HEK293 (cell line): Measurements from ENCODE around the gene ALOX12.

Experiments used
- CTCF ChIA-PET: fragments of 350-600 bp; formaldehyde crosslinking; extraction: SDS; loops from one replicate; lab custom pipeline; 2021; ENCODE audit warnings: antibody characterized with exemption; lab: Yijun Ruan, JAX
- POLR2A ChIA-PET: fragments of 300-600 bp; formaldehyde crosslinking; extraction: SDS; loops from one replicate; lab custom pipeline; 2020; ENCODE audit warnings: antibody characterized with exemption, inconsistent platforms; lab: Yijun Ruan, JAX
- H3K27ac ChIP-seq: fragments of 200-500 bp; sonication (Bioruptor generic); 2 replicates; pipeline ENCODE4 v1.5.1; 2014; ENCODE audit warnings: low read depth, low read length, control low read depth, inconsistent platforms; ENCODE audit errors: extremely low read depth
- H3K36me3 ChIP-seq, 2 experiments: fragments of 200-500 bp in 1 of 2; sonication (Bioruptor generic) in 1 of 2; 1 replicate in 1 of 2; 2 replicates in 1 of 2; pipeline ENCODE4 v1.5.1; 2014 to 2017; ENCODE audit warnings: inconsistent platforms in 2 of 2, low read length in 2 of 2; ENCODE audit not compliant: control insufficient read depth in 2 of 2, insufficient read depth in 1 of 2
- H3K4me1 ChIP-seq: fragments of 200-500 bp; sonication (Bioruptor generic); 2 replicates; pipeline ENCODE4 v1.5.1; 2014; ENCODE audit warnings: mild to moderate bottlenecking, low read length, inconsistent platforms; ENCODE audit not compliant: control insufficient read depth, insufficient read depth
- H3K4me3 ChIP-seq: 2 replicates; pipeline ENCODE4 v1.5.1; 2011; ENCODE audit warnings: low read depth, mild to moderate bottlenecking, control low read depth, low read length, moderate library complexity
- H3K9me3 ChIP-seq: fragments of 200-500 bp; sonication (Bioruptor generic); 2 replicates; pipeline ENCODE4 v1.5.1; 2014; ENCODE audit warnings: low read depth, low read length, inconsistent platforms; ENCODE audit not compliant: control insufficient read depth, insufficient read depth
- HOXA7 ChIP-seq: sonication (generic); formaldehyde crosslinking; IDR thresholded peaks from 2 replicates; pipeline ENCODE4 v1.8.1; 2022; ENCODE audit warnings: missing genetic modification reagents, borderline replicate concordance
- HOXC10 ChIP-seq: sonication (generic); formaldehyde crosslinking; IDR thresholded peaks from 2 replicates; pipeline ENCODE4 v1.8.1; 2023; ENCODE audit warnings: mild to moderate bottlenecking, missing genetic modification reagents
- IKZF3 ChIP-seq: fragments of 450-650 bp; IDR thresholded peaks from 2 replicates; pipeline ENCODE4 v1.5.0; 2018; ENCODE audit warnings: missing biosample characterization, mild to moderate bottlenecking, missing genetic modification characterization, moderate library complexity
- KLF8 ChIP-seq: fragments of 450-650 bp; formaldehyde crosslinking; IDR thresholded peaks from 2 replicates; pipeline ENCODE4 v1.5.1; 2016; ENCODE audit warnings: missing biosample characterization, missing genetic modification characterization
- MEIS1 ChIP-seq: sonication (generic); formaldehyde crosslinking; IDR thresholded peaks from 2 replicates; pipeline ENCODE4 v1.8.1; 2022; ENCODE audit warnings: missing genetic modification reagents, mild to moderate bottlenecking, borderline replicate concordance
- SALL2 ChIP-seq: fragments of 450-650 bp; formaldehyde crosslinking; IDR thresholded peaks from 2 replicates; pipeline ENCODE4 v1.5.0; 2017; ENCODE audit warnings: missing biosample characterization, mild to moderate bottlenecking, missing genetic modification characterization, borderline replicate concordance
- SETDB1 ChIP-seq: IDR thresholded peaks from one replicate; pipeline ENCODE4 v1.6.1; 2017; ENCODE audit warnings: mild to moderate bottlenecking, low read length, moderate library complexity, mixed read lengths; ENCODE audit not compliant: insufficient read length
- YY1 ChIP-seq: fragments of 450-650 bp; formaldehyde crosslinking; IDR thresholded peaks from 2 replicates; pipeline ENCODE4 v1.5.1; 2018; ENCODE audit warnings: missing biosample characterization, missing genetic modification characterization
- ZBTB8A ChIP-seq: fragments of 450-650 bp; formaldehyde crosslinking; IDR thresholded peaks from 2 replicates; pipeline ENCODE4 v1.5.1; 2016; ENCODE audit warnings: missing biosample characterization, missing genetic modification characterization
- ZEB2 ChIP-seq: fragments of 450-650 bp; formaldehyde crosslinking; IDR thresholded peaks from 2 replicates; pipeline ENCODE4 v1.5.1; 2016; ENCODE audit warnings: missing biosample characterization, missing genetic modification characterization
- ZNF10 ChIP-seq: fragments of 450-650 bp; formaldehyde crosslinking; IDR thresholded peaks from 2 replicates; pipeline ENCODE4 v1.5.1; 2017; ENCODE audit warnings: missing biosample characterization, missing genetic modification characterization
- ZNF157 ChIP-seq: fragments of 450-650 bp; formaldehyde crosslinking; IDR thresholded peaks from 2 replicates; pipeline ENCODE4 v1.5.1; 2016; ENCODE audit warnings: missing biosample characterization, missing genetic modification characterization
- ZNF23 ChIP-seq: fragments of 450-650 bp; formaldehyde crosslinking; IDR thresholded peaks from 2 replicates; pipeline ENCODE4 v1.5.1; 2016; ENCODE audit warnings: missing biosample characterization, missing genetic modification characterization, borderline replicate concordance
- ZNF311 ChIP-seq: fragments of 450-650 bp; formaldehyde crosslinking; IDR thresholded peaks from 2 replicates; pipeline ENCODE4 v1.5.1; 2017; ENCODE audit warnings: missing biosample characterization, missing genetic modification characterization, borderline replicate concordance
- ZNF341 ChIP-seq: fragments of 450-650 bp; formaldehyde crosslinking; IDR thresholded peaks from 2 replicates; pipeline ENCODE4; 2016; ENCODE audit warnings: low read depth, missing biosample characterization, missing genetic modification characterization
- ZNF621 ChIP-seq: fragments of 450-650 bp; formaldehyde crosslinking; IDR thresholded peaks from 2 replicates; pipeline ENCODE4 v1.5.1; 2017; ENCODE audit warnings: missing biosample characterization, missing genetic modification characterization
- ZNF707 ChIP-seq: fragments of 450-650 bp; formaldehyde crosslinking; IDR thresholded peaks from 2 replicates; pipeline ENCODE4 v1.5.1; 2016; ENCODE audit warnings: missing biosample characterization, missing genetic modification characterization
- ZNF76 ChIP-seq: fragments of 450-650 bp; formaldehyde crosslinking; IDR thresholded peaks from 2 replicates; pipeline ENCODE4; 2016; ENCODE audit warnings: low read depth, missing biosample characterization, missing genetic modification characterization, borderline replicate concordance
- ZNF768 ChIP-seq: fragments of 450-650 bp; formaldehyde crosslinking; IDR thresholded peaks from 2 replicates; pipeline ENCODE4 v1.5.1; 2018; ENCODE audit warnings: missing biosample characterization, mild to moderate bottlenecking, missing genetic modification characterization
- ZNF776 ChIP-seq: fragments of 450-650 bp; formaldehyde crosslinking; IDR thresholded peaks from 2 replicates; pipeline ENCODE4 v1.5.0; 2017; ENCODE audit warnings: missing biosample characterization, missing genetic modification characterization, borderline replicate concordance
- TF ChIP-seq, protein P1 (sequence below): fragments of 450-650 bp; formaldehyde crosslinking; IDR thresholded peaks from 2 replicates; pipeline ENCODE4 v1.5.0; 2017; ENCODE audit warnings: missing biosample characterization, missing genetic modification characterization, borderline replicate concordance
- TF ChIP-seq, protein P2 (sequence below): fragments of 450-650 bp; formaldehyde crosslinking; IDR thresholded peaks from 2 replicates; pipeline ENCODE4 v1.5.1; 2016; ENCODE audit warnings: missing biosample characterization, missing genetic modification characterization
- TF ChIP-seq, protein P3 (sequence below): fragments of 450-650 bp; formaldehyde crosslinking; IDR thresholded peaks from 2 replicates; pipeline ENCODE4 v1.5.1; 2016; ENCODE audit warnings: missing biosample characterization, missing genetic modification characterization
- TF ChIP-seq, protein P4 (sequence below): IDR thresholded peaks from 2 replicates; pipeline ENCODE4 v1.6.1; 2011; ENCODE audit warnings: mild to moderate bottlenecking, low read depth, low read length, borderline replicate concordance
- TF ChIP-seq, protein P5 (sequence below): fragments of 450-650 bp; formaldehyde crosslinking; optimal IDR thresholded peaks from 2 replicates; pipeline ENCODE3; 2016; ENCODE audit warnings: missing biosample characterization, mild to moderate bottlenecking, missing genetic modification characterization
- TF ChIP-seq, protein P6 (sequence below): fragments of 450-650 bp; formaldehyde crosslinking; IDR thresholded peaks from 2 replicates; pipeline ENCODE4 v1.5.1; 2016; ENCODE audit warnings: missing biosample characterization, missing genetic modification characterization

ALOX12 gene

DNA sequence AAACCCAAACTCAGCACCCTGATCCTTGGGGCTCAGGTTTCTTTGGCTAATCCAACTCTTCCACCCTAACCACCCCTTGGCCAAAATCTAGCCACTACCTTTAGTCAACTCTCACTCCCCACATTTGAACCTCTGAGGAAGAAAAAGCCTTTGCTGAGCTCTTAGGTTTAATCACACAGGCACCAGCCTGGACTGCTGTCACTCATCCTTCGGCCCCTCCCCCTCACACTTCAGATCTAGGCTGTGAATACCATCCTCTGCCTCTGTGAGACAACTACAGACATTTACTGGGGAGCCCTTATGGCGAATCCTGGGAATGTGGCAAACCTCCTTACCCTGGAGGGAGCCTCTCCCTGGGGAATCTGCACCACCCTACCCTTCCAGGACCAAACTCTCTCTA is 11.3 kb downstream of the ALOX12 start:
- no peak overlapping the region for H3K4me3 ChIP-seq
- no peaks in the 10 kb centered on the region for H3K9me3 ChIP-seq
- H3K27ac ChIP-seq, result no peak overlapping the region
- ChIA-PET CTCF (interaction anchor here (2.3 to 8.7 kb wide), 5 partner anchors 14 to 340 kb away, joined by 12 to 169 read pairs (median 58); partner anchors contain the start of gene BCL6B), POLR2A (interaction anchor here (0.8 kb wide), 1 partner anchor 96 kb away, joined by 7 read pairs; no protein-coding TSS in a partner anchor)
- TF ChIP-seq IKZF3 (tag by site-specific recombination), result no peak
- no peak for TF ChIP-seq ZBTB8A
- no peak for TF ChIP-seq HOXA7 (CRISPR knock-in tag)
- TF ChIP-seq HOXC10, result no peak
- no peak for TF ChIP-seq SETDB1
- TF ChIP-seq, protein P1, sequence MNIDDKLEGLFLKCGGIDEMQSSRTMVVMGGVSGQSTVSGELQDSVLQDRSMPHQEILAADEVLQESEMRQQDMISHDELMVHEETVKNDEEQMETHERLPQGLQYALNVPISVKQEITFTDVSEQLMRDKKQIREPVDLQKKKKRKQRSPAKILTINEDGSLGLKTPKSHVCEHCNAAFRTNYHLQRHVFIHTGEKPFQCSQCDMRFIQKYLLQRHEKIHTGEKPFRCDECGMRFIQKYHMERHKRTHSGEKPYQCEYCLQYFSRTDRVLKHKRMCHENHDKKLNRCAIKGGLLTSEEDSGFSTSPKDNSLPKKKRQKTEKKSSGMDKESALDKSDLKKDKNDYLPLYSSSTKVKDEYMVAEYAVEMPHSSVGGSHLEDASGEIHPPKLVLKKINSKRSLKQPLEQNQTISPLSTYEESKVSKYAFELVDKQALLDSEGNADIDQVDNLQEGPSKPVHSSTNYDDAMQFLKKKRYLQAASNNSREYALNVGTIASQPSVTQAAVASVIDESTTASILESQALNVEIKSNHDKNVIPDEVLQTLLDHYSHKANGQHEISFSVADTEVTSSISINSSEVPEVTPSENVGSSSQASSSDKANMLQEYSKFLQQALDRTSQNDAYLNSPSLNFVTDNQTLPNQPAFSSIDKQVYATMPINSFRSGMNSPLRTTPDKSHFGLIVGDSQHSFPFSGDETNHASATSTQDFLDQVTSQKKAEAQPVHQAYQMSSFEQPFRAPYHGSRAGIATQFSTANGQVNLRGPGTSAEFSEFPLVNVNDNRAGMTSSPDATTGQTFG (tag by site-specific recombination), result no peak
- TF ChIP-seq, protein P2, sequence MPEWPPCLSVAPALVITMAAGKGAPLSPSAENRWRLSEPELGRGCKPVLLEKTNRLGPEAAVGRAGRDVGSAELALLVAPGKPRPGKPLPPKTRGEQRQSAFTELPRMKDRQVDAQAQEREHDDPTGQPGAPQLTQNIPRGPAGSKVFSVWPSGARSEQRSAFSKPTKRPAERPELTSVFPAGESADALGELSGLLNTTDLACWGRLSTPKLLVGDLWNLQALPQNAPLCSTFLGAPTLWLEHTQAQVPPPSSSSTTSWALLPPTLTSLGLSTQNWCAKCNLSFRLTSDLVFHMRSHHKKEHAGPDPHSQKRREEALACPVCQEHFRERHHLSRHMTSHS, result no peak
- no peak for TF ChIP-seq ZNF76 (tag by site-specific recombination)
- TF ChIP-seq ZEB2 (tag by site-specific recombination), result no peak
- TF ChIP-seq ZNF776 (tag by site-specific recombination), result no peak
- TF ChIP-seq YY1 (tag by site-specific recombination), result no peak
- TF ChIP-seq KLF8 (tag by site-specific recombination), result no peak
- no peak for TF ChIP-seq ZNF10 (tag by site-specific recombination)
- no peak for TF ChIP-seq SALL2 (tag by site-specific recombination)
- TF ChIP-seq ZNF707 (tag by site-specific recombination), result no peak
- TF ChIP-seq MEIS1 (CRISPR knock-in tag), result no peak
- peaks cover 7% of the 10 kb centered on the region; the same call in 1 of the 2 replicates for H3K4me1 ChIP-seq
- peaks cover 4 to 29% of the 10 kb centered on the region in 2 experiments for H3K36me3 ChIP-seq

DNA sequence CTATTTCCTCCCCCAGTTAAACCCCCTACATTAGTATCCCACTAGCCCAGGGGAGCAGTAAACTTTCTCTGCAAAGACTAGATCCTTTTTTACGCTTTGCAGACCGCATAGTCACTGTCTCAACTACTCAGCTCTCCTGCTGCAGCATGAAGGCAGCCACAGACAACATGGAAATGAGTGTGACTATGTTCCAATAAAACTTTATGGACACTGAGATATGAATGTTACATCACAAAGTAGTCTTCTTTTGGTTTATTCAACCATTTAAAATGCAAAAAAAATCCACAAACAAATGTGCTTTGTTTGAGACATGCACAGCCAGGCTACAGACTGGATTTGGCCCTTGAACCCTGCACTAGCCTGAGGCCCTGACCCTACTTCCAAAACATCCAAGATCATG is 14.7 kb downstream of the ALOX12 start:
- POLR2A ChIA-PET, result interaction anchor here (0.6 kb wide), 1 partner anchor 23 kb away, joined by 4 read pairs; no protein-coding TSS in a partner anchor
- Histone ChIP-seq H3K4me3 (no peak overlapping the region), H3K9me3 (no peaks in the 10 kb centered on the region), H3K36me3 (peaks cover 0 to 22% of the 10 kb centered on the region in 2 experiments; a peak in 2 of 3 replicates), H3K27ac (no peak overlapping the region), H3K4me1 (peaks cover 10% of the 10 kb centered on the region; the same call in 1 of the 2 replicates)
- CTCF ChIA-PET, result interaction anchor here (0.6 to 1.1 kb wide), 3 partner anchors 126 to 269 kb away, joined by 3 to 4 read pairs (median 3); no protein-coding TSS in a partner anchor
- TF ChIP-seq, protein P3, sequence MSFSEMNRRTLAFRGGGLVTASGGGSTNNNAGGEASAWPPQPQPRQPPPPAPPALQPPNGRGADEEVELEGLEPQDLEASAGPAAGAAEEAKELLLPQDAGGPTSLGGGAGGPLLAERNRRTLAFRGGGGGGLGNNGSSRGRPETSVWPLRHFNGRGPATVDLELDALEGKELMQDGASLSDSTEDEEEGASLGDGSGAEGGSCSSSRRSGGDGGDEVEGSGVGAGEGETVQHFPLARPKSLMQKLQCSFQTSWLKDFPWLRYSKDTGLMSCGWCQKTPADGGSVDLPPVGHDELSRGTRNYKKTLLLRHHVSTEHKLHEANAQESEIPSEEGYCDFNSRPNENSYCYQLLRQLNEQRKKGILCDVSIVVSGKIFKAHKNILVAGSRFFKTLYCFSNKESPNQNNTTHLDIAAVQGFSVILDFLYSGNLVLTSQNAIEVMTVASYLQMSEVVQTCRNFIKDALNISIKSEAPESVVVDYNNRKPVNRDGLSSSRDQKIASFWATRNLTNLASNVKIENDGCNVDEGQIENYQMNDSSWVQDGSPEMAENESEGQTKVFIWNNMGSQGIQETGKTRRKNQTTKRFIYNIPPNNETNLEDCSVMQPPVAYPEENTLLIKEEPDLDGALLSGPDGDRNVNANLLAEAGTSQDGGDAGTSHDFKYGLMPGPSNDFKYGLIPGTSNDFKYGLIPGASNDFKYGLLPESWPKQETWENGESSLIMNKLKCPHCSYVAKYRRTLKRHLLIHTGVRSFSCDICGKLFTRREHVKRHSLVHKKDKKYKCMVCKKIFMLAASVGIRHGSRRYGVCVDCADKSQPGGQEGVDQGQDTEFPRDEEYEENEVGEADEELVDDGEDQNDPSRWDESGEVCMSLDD (tag by site-specific recombination), result no peak
- TF ChIP-seq ZNF23 (tag by site-specific recombination) (no peak), ZNF621 (no peak), ZNF341 (tag by site-specific recombination) (no peak), ZNF311 (tag by site-specific recombination) (no peak), ZNF157 (tag by site-specific recombination) (no peak), ZNF768 (tag by site-specific recombination) (no peak)
- TF ChIP-seq, protein P4, sequence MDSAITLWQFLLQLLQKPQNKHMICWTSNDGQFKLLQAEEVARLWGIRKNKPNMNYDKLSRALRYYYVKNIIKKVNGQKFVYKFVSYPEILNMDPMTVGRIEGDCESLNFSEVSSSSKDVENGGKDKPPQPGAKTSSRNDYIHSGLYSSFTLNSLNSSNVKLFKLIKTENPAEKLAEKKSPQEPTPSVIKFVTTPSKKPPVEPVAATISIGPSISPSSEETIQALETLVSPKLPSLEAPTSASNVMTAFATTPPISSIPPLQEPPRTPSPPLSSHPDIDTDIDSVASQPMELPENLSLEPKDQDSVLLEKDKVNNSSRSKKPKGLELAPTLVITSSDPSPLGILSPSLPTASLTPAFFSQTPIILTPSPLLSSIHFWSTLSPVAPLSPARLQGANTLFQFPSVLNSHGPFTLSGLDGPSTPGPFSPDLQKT, result no peak
- TF ChIP-seq, protein P5, sequence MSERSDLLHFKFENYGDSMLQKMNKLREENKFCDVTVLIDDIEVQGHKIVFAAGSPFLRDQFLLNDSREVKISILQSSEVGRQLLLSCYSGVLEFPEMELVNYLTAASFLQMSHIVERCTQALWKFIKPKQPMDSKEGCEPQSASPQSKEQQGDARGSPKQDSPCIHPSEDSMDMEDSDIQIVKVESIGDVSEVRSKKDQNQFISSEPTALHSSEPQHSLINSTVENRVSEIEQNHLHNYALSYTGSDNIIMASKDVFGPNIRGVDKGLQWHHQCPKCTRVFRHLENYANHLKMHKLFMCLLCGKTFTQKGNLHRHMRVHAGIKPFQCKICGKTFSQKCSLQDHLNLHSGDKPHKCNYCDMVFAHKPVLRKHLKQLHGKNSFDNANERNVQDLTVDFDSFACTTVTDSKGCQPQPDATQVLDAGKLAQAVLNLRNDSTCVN, result no peak
- TF ChIP-seq, protein P6, sequence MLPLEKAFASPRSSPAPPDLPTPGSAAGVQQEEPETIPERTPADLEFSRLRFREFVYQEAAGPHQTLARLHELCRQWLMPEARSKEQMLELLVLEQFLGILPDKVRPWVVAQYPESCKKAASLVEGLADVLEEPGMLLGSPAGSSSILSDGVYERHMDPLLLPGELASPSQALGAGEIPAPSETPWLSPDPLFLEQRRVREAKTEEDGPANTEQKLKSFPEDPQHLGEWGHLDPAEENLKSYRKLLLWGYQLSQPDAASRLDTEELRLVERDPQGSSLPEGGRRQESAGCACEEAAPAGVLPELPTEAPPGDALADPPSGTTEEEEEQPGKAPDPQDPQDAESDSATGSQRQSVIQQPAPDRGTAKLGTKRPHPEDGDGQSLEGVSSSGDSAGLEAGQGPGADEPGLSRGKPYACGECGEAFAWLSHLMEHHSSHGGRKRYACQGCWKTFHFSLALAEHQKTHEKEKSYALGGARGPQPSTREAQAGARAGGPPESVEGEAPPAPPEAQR (tag by site-specific recombination), result no peak
